Neural cell (in vitro differentiated cells): ENCODE measurements around the gene MYF5. TPM values are rescaled to one million over a fixed set of nuclear protein-coding genes. Genes with fewer than 3 reads are reported as not detected.

Experiments used
- H2AFZ ChIP-seq: fragments of 200-600, 300-800 bp; sonication (generic), shearing (Covaris generic); 2 replicates; pipeline ENCODE4 v1.6.0; 2014; ENCODE audit warnings: low read depth, mild to moderate bottlenecking, antibody characterized with exemption, low read length, moderate library complexity
- H3F3A ChIP-seq: fragments of 200-600 bp; shearing (Covaris generic); 2 replicates; pipeline ENCODE4 v1.6.1; 2016; ENCODE audit warnings: mild to moderate bottlenecking, moderate library complexity, mixed read lengths, antibody characterized with exemption, low read length; ENCODE audit not compliant: insufficient read depth, poor library complexity, severe bottlenecking
- H3K27ac ChIP-seq: fragments of 200-600, 300-800 bp; sonication (generic), shearing (Covaris generic); 2 replicates; pipeline ENCODE4 v1.5.1; 2014; ENCODE audit warnings: mild to moderate bottlenecking, low read length, moderate library complexity
- H3K27me3 ChIP-seq: fragments of 300-800, 200-600 bp; sonication (generic), shearing (Covaris generic); 2 replicates; pipeline ENCODE4 v1.6.0; 2014; ENCODE audit warnings: mild to moderate bottlenecking, low read depth, low read length, moderate library complexity; ENCODE audit not compliant: insufficient read depth
- H3K36me3 ChIP-seq: fragments of 300-800, 200-600 bp; sonication (generic), shearing (Covaris generic); 2 replicates; pipeline ENCODE4 v1.5.1; 2014; ENCODE audit warnings: mild to moderate bottlenecking, antibody characterized with exemption, low read length, moderate library complexity; ENCODE audit not compliant: insufficient read depth
- H3K4me2 ChIP-seq: fragments of 300-800, 200-600 bp; sonication (generic), shearing (Covaris generic); 2 replicates; pipeline ENCODE4 v1.6.0; 2014; ENCODE audit warnings: mild to moderate bottlenecking, low read length
- H3K4me3 ChIP-seq: fragments of 300-800, 200-600 bp; sonication (generic), shearing (Covaris generic); 2 replicates; pipeline ENCODE4 v1.5.1; 2014; ENCODE audit warnings: mild to moderate bottlenecking, low read length, moderate library complexity
- H3K79me2 ChIP-seq: fragments of 200-600 bp; shearing (Covaris generic); replicated peaks from 2 replicates; pipeline ENCODE4 v1.6.0; 2014; ENCODE audit warnings: mild to moderate bottlenecking, low read length, moderate library complexity; ENCODE audit not compliant: insufficient read depth
- H3K9ac ChIP-seq: fragments of 300-800, 200-600 bp; sonication (generic), shearing (Covaris generic); 2 replicates; pipeline ENCODE4 v1.6.1; 2016; ENCODE audit warnings: mild to moderate bottlenecking, low read length, mixed read lengths
- H3K9me2 ChIP-seq: fragments of 200-600 bp; shearing (Covaris generic); 2 replicates; pipeline ENCODE4 v1.6.1; 2016; ENCODE audit warnings: mild to moderate bottlenecking, low read length, mixed read lengths; ENCODE audit not compliant: insufficient read depth
- H3K9me3 ChIP-seq: fragments of 200-600, 300-800 bp; sonication (generic), shearing (Covaris generic); 2 replicates; pipeline ENCODE4 v1.6.1; 2016; ENCODE audit warnings: mild to moderate bottlenecking, mixed run types, low read length, moderate library complexity, mixed read lengths
- H4K20me1 ChIP-seq: fragments of 200-600 bp; shearing (Covaris generic); 2 replicates; pipeline ENCODE4 v1.6.1; 2016; ENCODE audit warnings: mild to moderate bottlenecking, mixed run types; ENCODE audit not compliant: insufficient read depth
- EP300 ChIP-seq: fragments of 450-650 bp; conservative IDR thresholded peaks from 2 replicates; pipeline ENCODE4 v1.6.1; 2014; ENCODE audit warnings: antibody characterized with exemption, mild to moderate bottlenecking, moderate library complexity; ENCODE audit not compliant: poor library complexity, severe bottlenecking
- EZH2 ChIP-seq: fragments of 200-600, 300-800 bp; shearing (Covaris generic), sonication (generic); IDR thresholded peaks from 2 replicates; pipeline ENCODE4 v1.6.1; 2014; ENCODE audit warnings: antibody characterized with exemption, low read length, borderline replicate concordance, mild to moderate bottlenecking; ENCODE audit not compliant: insufficient read depth, poor library complexity, severe bottlenecking
- MXI1 ChIP-seq: fragments of 450-650 bp; conservative IDR thresholded peaks from 2 replicates; pipeline ENCODE4 v1.6.1; 2014; ENCODE audit warnings: antibody characterized with exemption, mild to moderate bottlenecking; ENCODE audit not compliant: poor library complexity, severe bottlenecking
- POLR2AphosphoS5 ChIP-seq: IDR thresholded peaks from 2 replicates; pipeline ENCODE4 v1.6.1; 2012
- RAD21 ChIP-seq: fragments of 450-650 bp; conservative IDR thresholded peaks from 2 replicates; pipeline ENCODE4 v1.6.1; 2014; ENCODE audit warnings: antibody characterized with exemption, mild to moderate bottlenecking, moderate library complexity
- SMC3 ChIP-seq: fragments of 450-650 bp; conservative IDR thresholded peaks from 2 replicates; pipeline ENCODE4 v1.6.1; 2014; ENCODE audit warnings: antibody characterized with exemption, mild to moderate bottlenecking, moderate library complexity; ENCODE audit not compliant: poor library complexity
- TAF1 ChIP-seq: IDR thresholded peaks from 2 replicates; pipeline ENCODE4 v1.6.1; 2012; ENCODE audit warnings: low read depth
- polyA minus RNA-seq: library from RNA; depleted of rRNA, polyadenylated mRNA; stranded (reverse); fragments of >200 nt; gene quantifications from 2 replicates; pipeline ENCODE4 v1.2.3, GENCODE V29; 2014
- polyA plus RNA-seq: library from polyadenylated mRNA; depleted of rRNA; stranded (reverse); fragments of >200 nt; gene quantifications from 2 replicates; pipeline ENCODE4 v1.2.3, GENCODE V29; 2014
- TF ChIP-seq, protein P1 (sequence below): IDR thresholded peaks from 2 replicates; pipeline ENCODE4 v1.6.1; 2012; ENCODE audit warnings: borderline replicate concordance
- TF ChIP-seq, protein P2 (sequence below): fragments of 450-650 bp; IDR thresholded peaks from 2 replicates; pipeline ENCODE4 v1.5.1; 2014; ENCODE audit warnings: antibody characterized with exemption, mild to moderate bottlenecking, moderate library complexity; ENCODE audit not compliant: poor library complexity, severe bottlenecking

MYF5 gene
- polyA plus RNA-seq (not detected in 2 replicates), polyA minus RNA-seq (not detected in 2 replicates)

DNA sequence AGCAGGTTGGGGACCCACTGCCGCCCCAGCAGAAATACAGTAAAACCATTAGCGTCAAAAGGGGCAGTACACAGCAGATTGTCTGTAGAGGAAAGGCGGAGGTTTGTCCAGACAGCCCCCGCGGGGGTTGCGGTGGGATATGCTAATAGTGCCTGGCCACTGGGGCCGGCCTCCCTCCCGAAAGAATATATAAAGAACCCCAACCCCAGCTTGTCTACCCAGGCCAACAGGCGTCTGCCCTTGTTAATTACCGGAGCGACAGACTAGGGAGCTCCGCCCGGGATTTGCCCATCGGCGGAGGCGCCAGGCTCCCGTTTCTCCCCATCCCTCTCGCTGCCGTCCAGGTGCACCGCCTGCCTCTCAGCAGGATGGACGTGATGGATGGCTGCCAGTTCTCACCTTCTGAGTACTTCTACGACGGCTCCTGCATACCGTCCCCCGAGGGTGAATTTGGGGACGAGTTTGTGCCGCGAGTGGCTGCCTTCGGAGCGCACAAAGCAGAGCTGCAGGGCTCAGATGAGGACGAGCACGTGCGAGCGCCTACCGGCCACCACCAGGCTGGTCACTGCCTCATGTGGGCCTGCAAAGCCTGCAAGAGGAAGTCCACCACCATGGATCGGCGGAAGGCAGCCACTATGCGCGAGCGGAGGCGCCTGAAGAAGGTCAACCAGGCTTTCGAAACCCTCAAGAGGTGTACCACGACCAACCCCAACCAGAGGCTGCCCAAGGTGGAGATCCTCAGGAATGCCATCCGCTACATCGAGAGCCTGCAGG, at the start of gene MYF5:
MYF5 (plus strand) TSS at position 217 of the 774 bp plus-strand sequence; CDS start at position 369, 152 bp downstream.
- Histone ChIP-seq H3F3A (no peaks in the 10 kb centered on the region), H3K9ac (no peak within 1 kb of the TSS), H3K36me3 (no peaks in the 10 kb centered on the region), H2AFZ (no peak within 1 kb of the TSS), H3K4me3 (no peak within 1 kb of the TSS), H3K9me2 (no peaks in the 10 kb centered on the region), H3K79me2 (no peaks in the 10 kb centered on the region), H4K20me1 (no peaks in the 10 kb centered on the region), H3K27me3 (peaks cover 9% of the 10 kb centered on the region), H3K27ac (no peak within 1 kb of the TSS), H3K4me2 (no peak within 1 kb of the TSS), H3K9me3 (no peaks in the 10 kb centered on the region)
- TF ChIP-seq, protein P1, sequence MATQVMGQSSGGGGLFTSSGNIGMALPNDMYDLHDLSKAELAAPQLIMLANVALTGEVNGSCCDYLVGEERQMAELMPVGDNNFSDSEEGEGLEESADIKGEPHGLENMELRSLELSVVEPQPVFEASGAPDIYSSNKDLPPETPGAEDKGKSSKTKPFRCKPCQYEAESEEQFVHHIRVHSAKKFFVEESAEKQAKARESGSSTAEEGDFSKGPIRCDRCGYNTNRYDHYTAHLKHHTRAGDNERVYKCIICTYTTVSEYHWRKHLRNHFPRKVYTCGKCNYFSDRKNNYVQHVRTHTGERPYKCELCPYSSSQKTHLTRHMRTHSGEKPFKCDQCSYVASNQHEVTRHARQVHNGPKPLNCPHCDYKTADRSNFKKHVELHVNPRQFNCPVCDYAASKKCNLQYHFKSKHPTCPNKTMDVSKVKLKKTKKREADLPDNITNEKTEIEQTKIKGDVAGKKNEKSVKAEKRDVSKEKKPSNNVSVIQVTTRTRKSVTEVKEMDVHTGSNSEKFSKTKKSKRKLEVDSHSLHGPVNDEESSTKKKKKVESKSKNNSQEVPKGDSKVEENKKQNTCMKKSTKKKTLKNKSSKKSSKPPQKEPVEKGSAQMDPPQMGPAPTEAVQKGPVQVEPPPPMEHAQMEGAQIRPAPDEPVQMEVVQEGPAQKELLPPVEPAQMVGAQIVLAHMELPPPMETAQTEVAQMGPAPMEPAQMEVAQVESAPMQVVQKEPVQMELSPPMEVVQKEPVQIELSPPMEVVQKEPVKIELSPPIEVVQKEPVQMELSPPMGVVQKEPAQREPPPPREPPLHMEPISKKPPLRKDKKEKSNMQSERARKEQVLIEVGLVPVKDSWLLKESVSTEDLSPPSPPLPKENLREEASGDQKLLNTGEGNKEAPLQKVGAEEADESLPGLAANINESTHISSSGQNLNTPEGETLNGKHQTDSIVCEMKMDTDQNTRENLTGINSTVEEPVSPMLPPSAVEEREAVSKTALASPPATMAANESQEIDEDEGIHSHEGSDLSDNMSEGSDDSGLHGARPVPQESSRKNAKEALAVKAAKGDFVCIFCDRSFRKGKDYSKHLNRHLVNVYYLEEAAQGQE: no peak
- no peak for TF ChIP-seq MXI1
- no peak for TF ChIP-seq RAD21
- TF ChIP-seq, protein P2, sequence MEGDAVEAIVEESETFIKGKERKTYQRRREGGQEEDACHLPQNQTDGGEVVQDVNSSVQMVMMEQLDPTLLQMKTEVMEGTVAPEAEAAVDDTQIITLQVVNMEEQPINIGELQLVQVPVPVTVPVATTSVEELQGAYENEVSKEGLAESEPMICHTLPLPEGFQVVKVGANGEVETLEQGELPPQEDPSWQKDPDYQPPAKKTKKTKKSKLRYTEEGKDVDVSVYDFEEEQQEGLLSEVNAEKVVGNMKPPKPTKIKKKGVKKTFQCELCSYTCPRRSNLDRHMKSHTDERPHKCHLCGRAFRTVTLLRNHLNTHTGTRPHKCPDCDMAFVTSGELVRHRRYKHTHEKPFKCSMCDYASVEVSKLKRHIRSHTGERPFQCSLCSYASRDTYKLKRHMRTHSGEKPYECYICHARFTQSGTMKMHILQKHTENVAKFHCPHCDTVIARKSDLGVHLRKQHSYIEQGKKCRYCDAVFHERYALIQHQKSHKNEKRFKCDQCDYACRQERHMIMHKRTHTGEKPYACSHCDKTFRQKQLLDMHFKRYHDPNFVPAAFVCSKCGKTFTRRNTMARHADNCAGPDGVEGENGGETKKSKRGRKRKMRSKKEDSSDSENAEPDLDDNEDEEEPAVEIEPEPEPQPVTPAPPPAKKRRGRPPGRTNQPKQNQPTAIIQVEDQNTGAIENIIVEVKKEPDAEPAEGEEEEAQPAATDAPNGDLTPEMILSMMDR: no peak
- no peak for TF ChIP-seq TAF1
- TF ChIP-seq EP300: no peak
- TF ChIP-seq POLR2AphosphoS5: no peak
- no peak for TF ChIP-seq SMC3
- no peak for TF ChIP-seq EZH2

DNA sequence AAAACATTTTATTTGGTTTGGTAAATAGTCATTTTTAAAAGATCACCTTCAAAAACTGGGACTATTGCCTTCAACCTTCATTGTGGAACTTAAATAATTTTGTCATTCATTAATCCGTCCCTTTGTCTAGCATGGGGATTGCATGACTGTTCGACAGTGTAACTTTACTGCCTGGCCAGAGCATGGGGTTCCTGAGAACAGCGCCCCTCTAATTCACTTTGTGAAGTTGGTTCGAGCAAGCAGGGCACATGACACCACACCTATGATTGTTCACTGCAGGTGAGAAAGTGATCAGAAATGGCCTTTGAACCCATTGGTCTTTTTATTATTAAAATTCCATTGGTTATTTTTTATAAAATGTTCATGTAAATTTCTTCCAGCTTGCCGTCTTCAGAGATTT, 46.5 kb upstream of the MYF5 start:
- Histone ChIP-seq H3K4me3 (no peak overlapping the region), H4K20me1 (no peaks in the 10 kb centered on the region), H2AFZ (no peak overlapping the region), H3K27me3 (no peaks in the 10 kb centered on the region), H3K4me2 (no peak overlapping the region), H3K79me2 (no peaks in the 10 kb centered on the region), H3K27ac (no peak overlapping the region), H3K36me3 (no peaks in the 10 kb centered on the region), H3K9me3 (no peaks in the 10 kb centered on the region), H3F3A (no peaks in the 10 kb centered on the region), H3K9me2 (no peaks in the 10 kb centered on the region), H3K9ac (no peak overlapping the region)
- TF ChIP-seq TAF1 (no peak), RAD21 (no peak), MXI1 (no peak), SMC3 (no peak), POLR2AphosphoS5 (no peak)
- TF ChIP-seq, protein P1: no peak
